ENCODE data around the gene DDAH2.
A peak's percentile ranks its signal among the peaks of the same experiment; 100 is the strongest.

DDAH2 gene

DNA sequence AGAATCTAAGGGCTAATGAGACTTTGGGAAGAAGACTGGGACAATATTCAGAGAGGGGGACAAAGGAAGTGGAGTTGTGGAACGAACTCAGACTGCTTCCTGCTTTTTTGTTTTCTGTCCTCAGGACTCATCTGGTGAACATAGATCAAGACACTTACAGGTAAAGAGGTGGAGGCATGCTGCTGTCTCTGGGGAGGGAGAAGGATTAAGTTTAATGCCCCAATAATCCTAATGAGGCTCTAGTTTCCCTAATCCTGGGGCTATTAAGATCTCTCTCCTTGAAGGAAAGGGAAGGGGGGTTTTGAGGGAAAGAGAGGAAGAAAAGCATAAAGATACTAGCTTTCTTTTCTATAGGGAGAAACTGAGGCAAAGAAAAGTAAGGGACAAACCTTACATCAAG is 15.3 kb upstream of the DDAH2 start:
- Histone ChIP-seq H3K79me2 (ENCODE audit: insufficient read depth, low read length) (peaks cover 25% of the 10 kb centered on the region), H3K27me3 (ENCODE audit: insufficient read depth, low read length, poor library complexity) (no peaks in the 10 kb centered on the region), H3K4me2 (ENCODE audit: insufficient read depth, low read length) (no peak overlapping the region), H3K27ac (ENCODE audit: low read length) (no peak overlapping the region), H2AFZ (ENCODE audit: low read depth, low read length) (no peak overlapping the region), H3K9ac (ENCODE audit: low read depth, low read length) (no peak overlapping the region), H3K36me3 (ENCODE audit: insufficient read depth, low read length) (peaks cover 64% of the 10 kb centered on the region), H3K4me1 (ENCODE audit: insufficient read depth, low read length) (peaks cover 19% of the 10 kb centered on the region), H3K9me3 (ENCODE audit: insufficient read depth, low read length, severe bottlenecking) (no peaks in the 10 kb centered on the region), H4K20me1 (ENCODE audit: insufficient read depth, low read length) (peaks cover 6% of the 10 kb centered on the region; the same call in 1 of the 2 replicates), H3K4me3 (ENCODE audit: low read depth in 1 of 2, low read length in 2 of 2) (no peak overlapping the region)
- ATAC-seq (ENCODE audit: insufficient read depth, low read depth) (no peak), DNase-seq (no peak)
- TF ChIP-seq EZH2 (IDR thresholded peaks at IDR 0.05; ENCODE audit: borderline replicate concordance, low read depth, low read length, severe bottlenecking), result no peak
- TF ChIP-seq, protein P1, sequence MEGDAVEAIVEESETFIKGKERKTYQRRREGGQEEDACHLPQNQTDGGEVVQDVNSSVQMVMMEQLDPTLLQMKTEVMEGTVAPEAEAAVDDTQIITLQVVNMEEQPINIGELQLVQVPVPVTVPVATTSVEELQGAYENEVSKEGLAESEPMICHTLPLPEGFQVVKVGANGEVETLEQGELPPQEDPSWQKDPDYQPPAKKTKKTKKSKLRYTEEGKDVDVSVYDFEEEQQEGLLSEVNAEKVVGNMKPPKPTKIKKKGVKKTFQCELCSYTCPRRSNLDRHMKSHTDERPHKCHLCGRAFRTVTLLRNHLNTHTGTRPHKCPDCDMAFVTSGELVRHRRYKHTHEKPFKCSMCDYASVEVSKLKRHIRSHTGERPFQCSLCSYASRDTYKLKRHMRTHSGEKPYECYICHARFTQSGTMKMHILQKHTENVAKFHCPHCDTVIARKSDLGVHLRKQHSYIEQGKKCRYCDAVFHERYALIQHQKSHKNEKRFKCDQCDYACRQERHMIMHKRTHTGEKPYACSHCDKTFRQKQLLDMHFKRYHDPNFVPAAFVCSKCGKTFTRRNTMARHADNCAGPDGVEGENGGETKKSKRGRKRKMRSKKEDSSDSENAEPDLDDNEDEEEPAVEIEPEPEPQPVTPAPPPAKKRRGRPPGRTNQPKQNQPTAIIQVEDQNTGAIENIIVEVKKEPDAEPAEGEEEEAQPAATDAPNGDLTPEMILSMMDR (IDR thresholded peaks at IDR 0.05; ENCODE audit: borderline replicate concordance, extremely low read depth, low read length, poor library complexity, severe bottlenecking), result no peak

DNA sequence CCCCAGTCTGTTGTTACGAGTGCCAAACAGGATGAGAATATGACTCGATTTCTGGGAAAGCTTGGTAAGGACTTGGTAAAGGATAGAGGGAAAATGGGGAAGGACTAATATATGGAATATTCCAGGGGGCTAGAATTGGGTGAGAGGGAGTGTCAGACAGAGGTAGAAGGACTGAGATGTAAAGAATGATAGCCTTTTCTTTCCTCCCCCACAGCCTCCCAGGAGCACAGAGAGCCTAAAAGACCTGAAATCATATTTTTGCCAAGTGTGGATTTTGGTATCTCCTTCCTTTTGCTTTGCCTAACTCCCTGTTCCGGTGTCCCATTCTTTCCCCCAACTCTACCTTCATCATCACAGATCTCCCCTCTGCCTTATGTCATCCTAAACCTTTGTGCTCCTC is 13.8 kb upstream of the DDAH2 start:
- Histone ChIP-seq H2AFZ (ENCODE audit: low read depth, low read length) (no peak overlapping the region), H3K27ac (ENCODE audit: low read length) (no peak overlapping the region), H3K27me3 (ENCODE audit: insufficient read depth, low read length, poor library complexity) (no peaks in the 10 kb centered on the region), H3K79me2 (ENCODE audit: insufficient read depth, low read length) (peaks cover 34% of the 10 kb centered on the region), H3K4me1 (ENCODE audit: insufficient read depth, low read length) (peaks cover 34% of the 10 kb centered on the region), H3K36me3 (ENCODE audit: insufficient read depth, low read length) (peaks cover 57% of the 10 kb centered on the region), H3K9ac (ENCODE audit: low read depth, low read length) (no peak overlapping the region), H3K4me3 (ENCODE audit: low read depth in 1 of 2, low read length in 2 of 2) (no peak overlapping the region), H3K9me3 (ENCODE audit: insufficient read depth, low read length, severe bottlenecking) (no peaks in the 10 kb centered on the region), H4K20me1 (ENCODE audit: insufficient read depth, low read length) (peaks cover 6% of the 10 kb centered on the region; the same call in 1 of the 2 replicates), H3K4me2 (ENCODE audit: insufficient read depth, low read length) (no peak overlapping the region)
- no peak for DNase-seq
- TF ChIP-seq, protein P1 (IDR thresholded peaks at IDR 0.05; ENCODE audit: borderline replicate concordance, extremely low read depth, low read length, poor library complexity, severe bottlenecking), result no peak
- no peak for TF ChIP-seq EZH2 (IDR thresholded peaks at IDR 0.05; ENCODE audit: borderline replicate concordance, low read depth, low read length, severe bottlenecking)
- no peak for ATAC-seq (ENCODE audit: insufficient read depth, low read depth)

DNA sequence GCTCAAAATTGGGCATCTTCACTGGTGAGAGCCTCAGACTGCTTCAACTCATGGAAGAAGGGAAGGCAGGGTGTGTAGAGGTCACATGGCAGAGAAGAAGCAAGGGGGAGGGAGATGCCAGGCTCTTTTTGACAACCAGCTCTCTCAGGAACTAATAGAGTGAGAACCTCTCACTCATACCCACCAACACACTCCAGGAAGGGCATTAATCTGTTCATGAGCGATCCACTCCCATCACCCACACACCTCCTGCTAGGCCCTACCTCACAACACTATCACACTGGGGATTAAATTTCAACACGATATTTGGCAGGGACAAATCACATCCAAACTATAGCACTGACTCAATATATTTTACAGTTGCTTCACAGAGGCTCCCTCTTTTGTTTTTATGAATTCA is 12.7 kb upstream of the DDAH2 start:
- H3K79me2 ChIP-seq (ENCODE audit: insufficient read depth, low read length), result peaks cover 36% of the 10 kb centered on the region
- peak overlapping the region; percentile 22 for H3K9ac ChIP-seq (ENCODE audit: low read depth, low read length)
- H3K4me2 ChIP-seq (ENCODE audit: insufficient read depth, low read length), result peak overlapping the region; percentile 23
- H3K36me3 ChIP-seq (ENCODE audit: insufficient read depth, low read length), result peaks cover 46% of the 10 kb centered on the region
- no peaks in the 10 kb centered on the region for H3K9me3 ChIP-seq (ENCODE audit: insufficient read depth, low read length, severe bottlenecking)
- TF ChIP-seq EZH2 (IDR thresholded peaks at IDR 0.05; ENCODE audit: borderline replicate concordance, low read depth, low read length, severe bottlenecking), result no peak
- TF ChIP-seq, protein P1 (IDR thresholded peaks at IDR 0.05; ENCODE audit: borderline replicate concordance, extremely low read depth, low read length, poor library complexity, severe bottlenecking), result no peak
- H3K27me3 ChIP-seq (ENCODE audit: insufficient read depth, low read length, poor library complexity), result no peaks in the 10 kb centered on the region
- ATAC-seq (ENCODE audit: insufficient read depth, low read depth) (no peak), DNase-seq (no peak)
- no peaks in the 10 kb centered on the region for H4K20me1 ChIP-seq (ENCODE audit: insufficient read depth, low read length)
- H2AFZ ChIP-seq (ENCODE audit: low read depth, low read length), result no peak overlapping the region
- H3K4me1 ChIP-seq (ENCODE audit: insufficient read depth, low read length), result peaks cover 45% of the 10 kb centered on the region
- H3K27ac ChIP-seq (ENCODE audit: low read length), result peak overlapping the region; percentile 99; the same call in 1 of the 2 replicates
- H3K4me3 ChIP-seq (ENCODE audit: low read depth in 1 of 2, low read length in 2 of 2), result no peak overlapping the region

Data from DND-41 (cell line).